Psoas muscle (tissue), 8 donors: ENCODE measurements around the gene PRSS22. TPM values are rescaled to one million over a fixed set of nuclear protein-coding genes. Genes with fewer than 3 reads are reported as not detected.

Source experiments
- ATAC-seq, 4 donors: fragments of 200-7000 bp; cut with Tn5 transposase; one replicate each; pipeline ENCODE4 v1.9.1; 2020; ENCODE audit warnings: moderate library complexity in 3 of 4, mild to moderate bottlenecking in 2 of 4
- DNase-seq, 2 donors: peaks; one replicate each; pipeline ENCODE4 v3.0.0-alpha.2; 2020
- H3K27ac ChIP-seq: fragments of 200-600 bp; one replicate; pipeline ENCODE4 v1.8.0; 2022
- H3K27me3 ChIP-seq, 3 donors: fragments of 200-600 bp in 1 of 3; one replicate each; pipeline versions ENCODE4 v1.6.1 to v1.8.0; 2013 to 2022; ENCODE audit warnings: low read length in 2 of 3, mild to moderate bottlenecking in 2 of 3, moderate library complexity in 1 of 3; ENCODE audit not compliant: insufficient read depth in 3 of 3
- H3K36me3 ChIP-seq, 2 donors: fragments of 200-600 bp in 1 of 2; one replicate each; pipeline versions ENCODE4 v1.6.1 to v1.8.0; 2013 to 2022; ENCODE audit warnings: low read depth in 1 of 2, mild to moderate bottlenecking in 1 of 2, moderate library complexity in 1 of 2; ENCODE audit not compliant: insufficient read depth in 1 of 2
- H3K4me1 ChIP-seq: fragments of 200-600 bp; one replicate; pipeline ENCODE4 v1.8.0; 2022
- H3K4me3 ChIP-seq: fragments of 200-600 bp; one replicate; pipeline ENCODE4 v1.8.0; 2022; ENCODE audit warnings: mild to moderate bottlenecking
- H3K9me3 ChIP-seq: fragments of 200-600 bp; one replicate; pipeline ENCODE4 v1.8.0; 2022
- CTCF ChIP-seq: fragments of 200-600 bp; IDR thresholded peaks from one replicate; pipeline ENCODE4 v1.8.0; 2022; ENCODE audit warnings: antibody characterized with exemption
- WGBS, 3 donors: extraction: QIAGEN DNeasy Blood & Tissue Kit; methylation state at CpG; one replicate each; pipeline versions ENCODE4 v1.1.6 to v1.1.7; 2013; 5-methylcytosine and 5-hydroxymethylcytosine counted together
- intact Hi-C, 2 donors: fragments of 100-400 bp; cut with DNase I; formaldehyde crosslinking; loops; one replicate each; pipeline versions ENCODE4 v1.11.0 to v1.14.2; 2022
- polyA plus RNA-seq, 3 donors: library from polyadenylated mRNA; stranded (reverse); fragments of 200-250 nt; gene quantifications; one replicate each; pipeline ENCODE4 v1.2.3, GENCODE V29; 2013
- total RNA-seq, 4 donors: library from RNA; stranded (reverse); fragmentation: NEBNext Ultra II Directional in 2 of 4; extraction: Animal tissue kit (Norgen Biotek cat#: 25700) in 2 of 4; gene quantifications; one replicate each; pipeline versions ENCODE4 v1.2.1 to v1.2.4, GENCODE V29; 2021 to 2023
- donor health status: healthy with polysubstance abuse.
- donor health status: DM: no; HTN: no; CAD: no; lungs with moderate emphysema.
- donor health status: Bipolar disorder and iron deficiency.
- donor health status: healthy.
- donor health status: DM: yes; HTN: yes; CAD: no.
- donor health status: DM: no; HTN: no; CAD: no.
- donor health status: DM: no; HTN: no; CAD: no.
- donor health status: DM: yes; HTN: yes; CAD: no.

The PRSS22 gene
- total and polyA plus RNA-seq, 7 donors: 0.07 to 0.20 (median 0.13) TPM; not detected in 4

GRCh38 chr16:2866431-2866830 lies 8.5 kb upstream of the PRSS22 start:
- H3K4me1 ChIP-seq: no peaks in the 10 kb centered on the region
- TF ChIP-seq CTCF: no peak
- intact Hi-C loops: loop anchor here in 1 of 2 donors (10.0 kb wide), 2 partner anchors 142 to 192 kb away; partner anchors contain the start of gene PRSS27
- no peaks in the 10 kb centered on the region for H3K36me3 ChIP-seq
- H3K9me3 ChIP-seq: no peaks in the 10 kb centered on the region
- WGBS, 3 donors: 54 to 73% (median 62%) methylated on average over 4 of the region's 4 CpGs
- DNase-seq (no peak), ATAC-seq (no peak)
- no peak overlapping the region for H3K4me3 ChIP-seq
- H3K27ac ChIP-seq: no peak overlapping the region
- H3K27me3 ChIP-seq: peaks cover 0 to under 1% (median 0%) of the 10 kb centered on the region in 3 donors

- Histone ChIP-seq H3K27ac (no peak overlapping the region), H3K27me3 (peaks cover 0 to 8% (median 3%) of the 10 kb centered on the region in 3 donors), H3K4me1 (no peaks in the 10 kb centered on the region), H3K36me3 (no peaks in the 10 kb centered on the region), H3K4me3 (no peak overlapping the region), H3K9me3 (no peaks in the 10 kb centered on the region)
- no peak for TF ChIP-seq CTCF
- ATAC-seq: no peak
- intact Hi-C loops: loop anchor here in 1 of 2 donors (10.0 kb wide), 2 partner anchors 141 to 191 kb away; partner anchors contain the start of gene PRSS27
- DNase-seq: no peak
- WGBS, 3 donors: 66 to 73% (median 68%) methylated on average over 4 of the region's 4 CpGs
Measured at GRCh38 chr16:2865651-2866050, 7.7 kb upstream of the PRSS22 start.

GRCh38 chr16:2860826-2861567 lies 3.0 kb upstream of the PRSS22 start:
- H3K4me3 ChIP-seq: no peak overlapping the region
- intact Hi-C loops: loop anchor here in 1 of 2 donors (5.0 to 10.0 kb wide), 3 partner anchors 74 to 186 kb away; partner anchors contain the start of genes PRSS27 and PRSS33
- H3K27ac ChIP-seq: no peak overlapping the region
- no peak for ATAC-seq
- TF ChIP-seq CTCF: no peak
- no peaks in the 10 kb centered on the region for H3K36me3 ChIP-seq
- no peaks in the 10 kb centered on the region for H3K9me3 ChIP-seq
- peaks cover 0 to 41% (median 19%) of the 10 kb centered on the region in 3 donors for H3K27me3 ChIP-seq
- H3K4me1 ChIP-seq: no peaks in the 10 kb centered on the region
- DNase-seq: peak in 1 of 2 donors; percentile 45
- WGBS, 3 donors: 64 to 68% (median 68%) methylated on average over 8 of the region's 8 CpGs

- peak in 1 of 2 donors; percentile 22 for DNase-seq
- Histone ChIP-seq H3K9me3 (no peaks in the 10 kb centered on the region), H3K27me3 (peaks cover 0 to 44% (median 19%) of the 10 kb centered on the region in 3 donors), H3K4me3 (no peak overlapping the region), H3K36me3 (no peaks in the 10 kb centered on the region), H3K27ac (no peak overlapping the region), H3K4me1 (no peaks in the 10 kb centered on the region)
- no peak for TF ChIP-seq CTCF
- WGBS, 3 donors: 57 to 63% (median 59%) methylated on average over 10 of the region's 10 CpGs
- ATAC-seq: no peak
- intact Hi-C loops: loop anchor here in 1 of 2 donors (5.0 to 10.0 kb wide), 3 partner anchors 72 to 185 kb away; partner anchors contain the start of genes PRSS27 and PRSS33
Measured at GRCh38 chr16:2859686-2860265, 1.8 kb upstream of the PRSS22 start.
